Left lobe of liver (tissue), 1 donor: Measurements from ENCODE around the gene OR6F1. TPM values are rescaled to one million over a fixed set of nuclear protein-coding genes. Genes with fewer than 3 reads are reported as not detected.

ENCODE experiments used
- total RNA-seq: library from RNA; stranded (reverse); gene quantifications from one replicate; pipeline ENCODE4 v1.2.1, GENCODE V29; 2021
- donor health status: DM: no; HTN: yes; CAD: no.

OR6F1 gene
- total RNA-seq, 1 donor from 2014 or later = not detected

Other genes with a start within 250 kb of the OR6F1 start
- not detected for gene OR2C3, start 180.2 kb downstream of the OR6F1 start, total RNA-seq
- not detected for gene GCSAML, start 167.5 kb downstream of the OR6F1 start, total RNA-seq
- not detected for gene OR2G2, start 128.3 kb downstream of the OR6F1 start, total RNA-seq
- not detected for gene OR2G3, start 111.1 kb downstream of the OR6F1 start, total RNA-seq
- gene OR13G1, start 36.9 kb downstream of the OR6F1 start, total RNA-seq = not detected
- not detected for gene OR14K1, start 22.0 kb upstream of the OR6F1 start, total RNA-seq
- gene OR14A2, start 31.5 kb upstream of the OR6F1 start, total RNA-seq = not detected
- not detected for gene OR1C1, start 43.9 kb upstream of the OR6F1 start, total RNA-seq
- gene OR14A16, start 107.5 kb upstream of the OR6F1 start, total RNA-seq = not detected
- not detected for gene OR11L1, start 125.2 kb upstream of the OR6F1 start, total RNA-seq
- gene TRIM58, start 140.5 kb upstream of the OR6F1 start, total RNA-seq = 0.18 TPM
- not detected for gene OR2W3, start 178.9 kb upstream of the OR6F1 start, total RNA-seq
- gene OR2T8, start 203.6 kb upstream of the OR6F1 start, total RNA-seq = not detected
- not detected for gene OR2AJ1, start 208.2 kb upstream of the OR6F1 start, total RNA-seq
- gene OR2L8, start 232.2 kb upstream of the OR6F1 start, total RNA-seq = not detected
- gene OR2AK2, start 248.6 kb upstream of the OR6F1 start, total RNA-seq = not detected